NCI-H345 treated with DMSO at 0.1 percent for 48 hours (cell line): Measurements from ENCODE around the gene CYB5B.

Experiments
- DNase-seq: peaks from one replicate; lab custom pipeline; 2025; ENCODE audit not compliant: unreplicated experiment; lab: John Stamatoyannopoulos, UW

Gene CYB5B

GRCh38 chr16:69424053-69424934, at the start of gene CYB5B:
CYB5B (plus strand) TSS chr16:69424619; CDS start chr16:69424684, 65 bp downstream.
- peak; percentile 94 for DNase-seq

DNA sequence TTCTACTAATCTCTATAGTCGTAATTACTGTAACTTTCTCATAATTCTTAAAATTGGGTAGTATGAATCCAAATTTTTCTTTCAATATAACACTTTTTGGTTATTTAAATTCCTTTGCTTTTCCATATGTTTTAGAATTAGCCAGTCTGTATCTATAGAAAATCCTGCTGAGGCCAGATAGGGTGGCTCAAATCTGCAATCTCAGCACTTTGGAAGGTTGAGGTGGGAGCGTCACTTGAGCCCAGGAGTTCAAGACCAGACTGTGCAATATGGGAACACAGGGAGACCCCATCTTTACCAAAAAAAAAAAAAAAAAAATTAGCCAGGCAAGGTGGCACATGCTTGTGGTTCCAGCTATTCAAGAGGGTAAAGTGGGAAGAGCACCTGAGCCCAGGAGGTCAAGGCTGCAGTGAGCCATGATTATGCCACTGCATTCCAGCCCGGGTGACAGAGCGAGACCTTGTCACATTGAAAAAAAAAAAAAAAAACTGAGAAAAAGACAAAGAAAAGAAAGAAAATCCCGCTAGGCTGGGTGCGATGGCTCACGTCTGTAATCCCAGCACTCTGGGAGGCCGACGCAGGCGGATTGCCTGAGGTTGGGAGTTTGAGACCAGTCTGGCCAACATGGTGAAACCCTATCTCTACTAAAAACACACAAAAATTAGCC, 47.9 kb upstream of the CYB5B start:
- DNase-seq, result no peak

DNA sequence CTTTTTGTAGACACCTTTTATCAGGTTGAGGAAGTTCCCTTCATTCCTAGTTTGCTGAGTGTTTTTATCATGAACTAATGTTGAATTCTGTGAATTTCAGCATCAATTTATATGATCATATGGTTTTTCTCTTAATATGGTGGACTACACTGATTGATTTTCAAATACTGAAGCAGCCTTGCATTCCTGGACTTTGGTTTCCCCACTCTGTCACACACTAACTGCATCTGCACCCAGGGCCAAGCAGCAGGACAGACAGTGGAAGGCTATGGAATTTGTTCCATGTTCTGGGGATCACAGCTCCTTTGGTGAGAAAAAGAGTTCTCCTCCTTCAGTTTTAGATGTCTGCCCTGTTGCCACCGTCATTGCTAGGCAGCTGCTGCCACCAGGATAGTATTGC, 46.4 kb upstream of the CYB5B start:
- DNase-seq, result no peak

DNA sequence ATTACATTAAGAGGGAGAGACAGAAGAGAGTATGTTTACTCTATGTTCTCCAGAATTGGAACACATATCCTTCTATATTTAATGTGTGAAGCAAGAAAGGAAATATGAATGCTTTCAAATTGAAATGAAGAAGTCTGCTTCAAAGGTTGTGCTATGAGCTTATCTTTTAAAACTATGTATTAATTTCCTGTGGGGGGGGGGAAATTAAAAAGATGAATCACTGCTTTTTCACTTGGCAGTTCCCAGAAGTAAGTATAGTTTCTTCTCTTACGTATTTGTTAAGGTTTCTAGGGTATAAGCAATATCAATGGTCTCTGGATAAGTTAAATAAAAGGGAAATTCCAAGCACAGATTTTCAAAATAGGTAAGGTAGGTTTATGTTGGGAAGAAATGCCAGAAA, 45.7 kb upstream of the CYB5B start:
- no peak for DNase-seq

GRCh38 chr16:69381231-69381630, 43.2 kb upstream of the CYB5B start:
- no peak for DNase-seq

- DNase-seq, result no peak
Measured at GRCh38 chr16:69382421-69382820, 42.0 kb upstream of the CYB5B start.

DNA sequence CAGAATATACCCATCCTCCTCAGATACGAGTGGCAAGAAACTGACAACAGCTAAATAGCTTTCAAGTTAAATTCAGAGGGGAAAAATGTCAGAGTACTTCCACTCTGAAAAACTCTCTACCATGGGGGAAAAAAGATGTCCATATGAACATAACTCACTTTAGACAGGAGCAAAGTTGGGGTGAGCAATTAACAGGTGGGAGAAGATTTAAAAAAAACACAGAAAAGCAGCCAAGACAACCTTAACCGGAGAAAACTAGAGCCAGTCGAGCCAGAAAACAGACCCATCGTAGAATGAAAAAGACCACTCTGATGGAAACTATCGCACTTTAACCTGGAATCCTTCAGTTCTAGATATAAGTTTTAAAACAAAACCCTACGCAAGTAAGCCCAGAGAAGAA, 39.4 kb upstream of the CYB5B start:
- no peak for DNase-seq

DNA sequence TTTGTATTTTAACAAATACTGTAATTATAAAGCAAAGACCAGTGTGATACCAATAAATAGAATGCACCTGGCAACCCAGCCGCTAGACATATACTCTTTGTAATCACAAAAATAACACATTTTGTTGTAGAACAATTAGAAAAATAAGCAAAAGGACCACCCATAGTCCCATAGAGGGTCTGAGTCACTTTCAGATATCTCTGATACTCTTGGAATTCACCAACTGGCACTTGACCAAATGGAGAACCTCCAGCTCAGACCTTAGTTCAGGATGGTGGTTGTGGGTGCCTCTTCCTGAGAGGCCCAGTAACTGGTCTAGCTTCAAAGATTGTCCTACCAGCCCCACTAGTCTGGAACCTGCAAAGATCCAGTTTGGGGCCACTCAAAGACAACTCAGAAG, 37.8 kb upstream of the CYB5B start:
- DNase-seq, result no peak

- no peak for DNase-seq
Measured at GRCh38 chr16:69393898-69394849, 30.2 kb upstream of the CYB5B start.

DNA sequence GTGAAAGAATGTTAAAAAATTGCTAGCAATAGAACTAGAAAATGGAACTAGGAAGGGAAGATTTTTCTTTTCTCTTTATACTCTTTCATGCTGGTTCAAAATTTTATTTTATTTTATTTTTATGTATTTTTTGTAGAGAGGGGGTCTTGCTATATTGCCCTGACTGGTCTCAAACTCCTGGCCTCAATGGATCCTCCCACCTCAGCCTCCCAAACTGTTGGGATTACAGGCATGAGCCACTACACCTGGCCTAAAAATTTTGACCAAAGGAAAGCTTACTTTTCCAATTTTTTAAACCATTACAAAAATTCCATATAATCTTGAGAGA, 28.6 kb upstream of the CYB5B start:
- no peak for DNase-seq

DNA sequence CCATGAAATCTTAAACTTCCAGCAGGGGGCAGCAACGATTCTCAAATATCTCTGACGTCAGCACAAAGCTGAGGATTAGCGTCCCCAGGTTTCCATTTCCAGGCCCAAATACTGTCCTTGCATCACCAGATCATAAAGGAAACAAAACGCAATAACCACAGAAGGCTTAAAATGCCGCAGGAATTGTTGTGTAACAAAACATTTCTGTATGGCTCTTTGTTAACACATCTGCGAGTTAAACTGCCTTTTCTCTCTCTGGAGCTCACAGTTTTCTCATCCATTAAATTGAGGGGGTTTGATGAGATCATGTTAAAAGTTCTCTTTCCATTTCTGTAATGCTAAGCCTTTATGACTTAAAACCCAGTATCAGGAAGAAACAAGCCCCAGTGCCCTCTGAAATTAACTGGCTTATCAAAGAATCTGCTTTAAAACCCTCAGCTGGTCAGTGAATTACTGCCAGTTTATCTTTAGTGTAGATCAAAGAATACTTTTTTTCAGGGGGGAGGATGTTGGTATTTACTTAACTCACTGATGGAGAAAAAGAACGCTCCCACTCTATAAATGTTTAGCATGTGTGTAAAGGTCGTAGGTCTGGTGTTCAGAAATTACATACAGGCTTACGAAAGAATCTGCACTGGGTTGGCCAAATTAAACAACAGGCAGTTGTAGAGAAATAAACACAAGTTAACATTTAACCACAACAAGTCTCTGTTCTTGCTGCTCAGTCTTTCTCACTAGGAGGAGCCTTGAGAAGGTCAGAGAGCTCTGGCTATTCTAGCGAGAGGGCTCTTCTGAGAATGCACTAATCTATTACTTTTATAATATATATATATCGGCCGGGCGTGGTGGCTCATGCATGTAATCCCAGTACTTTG, 28.0 kb upstream of the CYB5B start:
- peak; percentile 27 for DNase-seq

DNA sequence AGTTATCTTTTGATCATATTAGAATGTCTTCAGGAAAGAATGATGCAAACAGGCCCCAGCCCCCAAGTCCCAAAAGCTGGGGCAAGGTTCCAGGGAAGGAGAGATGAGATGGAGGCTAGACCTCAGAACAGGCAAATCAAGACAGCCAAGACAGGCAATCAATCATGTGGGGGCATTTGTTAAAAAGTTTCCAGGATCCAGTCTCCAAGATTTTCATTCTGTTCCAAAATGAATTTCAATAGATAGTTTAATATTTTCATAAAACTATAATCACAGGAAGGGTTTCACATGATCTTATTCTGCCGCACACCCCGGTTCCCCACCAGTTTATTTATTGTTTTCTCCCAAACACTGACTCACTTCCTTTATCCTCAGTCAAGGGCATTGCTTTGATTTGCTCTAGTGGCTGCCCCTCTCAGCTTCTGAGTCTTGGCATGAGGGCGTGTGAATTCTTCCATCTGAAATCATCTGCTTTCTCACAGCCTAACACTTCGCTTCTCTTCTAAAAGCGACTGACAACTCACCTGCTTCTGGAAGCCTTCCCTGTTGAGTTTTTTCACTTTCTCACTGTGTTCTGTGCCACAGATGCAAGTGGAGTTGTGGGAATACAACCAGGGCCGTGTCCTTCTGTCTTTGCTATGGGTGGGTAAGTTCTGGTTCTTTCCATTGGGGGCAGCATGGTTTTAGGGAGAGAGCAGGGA, 26.4 kb upstream of the CYB5B start:
- DNase-seq, result no peak

- DNase-seq, result no peak
Measured at GRCh38 chr16:69399361-69399760, 25.1 kb upstream of the CYB5B start.

- DNase-seq, result no peak
Measured at GRCh38 chr16:69402439-69402838, 22.0 kb upstream of the CYB5B start.

DNA sequence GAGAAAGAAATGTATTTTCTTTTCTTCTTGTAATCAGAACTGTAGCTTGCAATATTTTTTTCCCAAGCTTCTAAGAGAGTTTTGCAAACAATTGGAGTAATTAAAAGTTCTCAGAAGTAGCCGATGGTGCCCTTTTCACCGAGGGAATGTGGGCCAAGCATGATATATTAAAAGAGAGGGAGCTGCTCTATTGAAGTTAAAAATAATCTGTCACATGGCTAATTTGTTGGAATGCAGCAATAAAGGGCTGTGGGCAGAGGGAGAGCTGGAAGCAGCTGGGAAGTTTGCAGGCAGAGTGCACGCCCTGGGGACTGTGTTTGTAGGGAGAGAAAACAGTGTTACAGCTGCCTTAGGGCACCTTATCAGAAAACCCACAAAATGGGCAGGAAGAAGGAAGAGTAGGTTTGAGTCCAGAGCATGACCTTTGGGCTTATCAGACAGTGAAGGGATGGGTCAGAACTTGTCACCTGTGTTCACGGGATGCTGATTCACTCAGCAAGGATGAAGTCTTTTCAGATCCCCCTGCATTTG, 20.1 kb upstream of the CYB5B start:
- DNase-seq, result no peak

- DNase-seq, result no peak
Measured at GRCh38 chr16:69405326-69405725, 19.1 kb upstream of the CYB5B start.

- DNase-seq, result no peak
Measured at GRCh38 chr16:69405757-69406156, 18.7 kb upstream of the CYB5B start.

GRCh38 chr16:69406780-69407331, 17.6 kb upstream of the CYB5B start:
- DNase-seq, result no peak

GRCh38 chr16:69407702-69408323, 16.6 kb upstream of the CYB5B start:
- no peak for DNase-seq
